GM12878 (cell line): ENCODE measurements around the gene TBCK.

Experiments used
- ASH2L ChIP-seq: fragments of 300-600, 200-600 bp; sonication (generic); IDR thresholded peaks from 2 replicates; pipeline ENCODE4 v1.6.1; 2017; ENCODE audit warnings: low read depth, mild to moderate bottlenecking, borderline replicate concordance
- BRCA1 ChIP-seq: IDR thresholded peaks from 2 replicates; pipeline ENCODE4 v1.6.1; 2011; ENCODE audit warnings: low read depth, low read length, improper control_type of control experiment
- CREB1 ChIP-seq: IDR thresholded peaks from 2 replicates; pipeline ENCODE4 v1.6.1; 2012; ENCODE audit warnings: low read depth, mild to moderate bottlenecking, inconsistent platforms
- DPF2 ChIP-seq: fragments of 450-650 bp; IDR thresholded peaks from 2 replicates; pipeline ENCODE4 v1.6.1; 2017; ENCODE audit warnings: mild to moderate bottlenecking
- NFYB ChIP-seq: IDR thresholded peaks from 2 replicates; pipeline ENCODE4 v1.6.1; 2011; ENCODE audit warnings: low read depth, mild to moderate bottlenecking, low read length, improper control_type of control experiment, moderate library complexity; ENCODE audit not compliant: insufficient read depth
- NR2C2 ChIP-seq: IDR thresholded peaks from 2 replicates; pipeline ENCODE4 v1.6.1; 2011; ENCODE audit warnings: borderline replicate concordance, low read depth; ENCODE audit not compliant: control insufficient read depth, insufficient read length
- POLR2A ChIP-seq: IDR thresholded peaks from 2 replicates; pipeline ENCODE4 v1.6.1; 2011; ENCODE audit warnings: low read depth, mild to moderate bottlenecking, low read length
- SIN3A ChIP-seq: IDR thresholded peaks from 2 replicates; pipeline ENCODE4 v1.6.1; 2012; ENCODE audit warnings: low read depth, low read length, improper control_type of control experiment
- STAT1 ChIP-seq: fragments of 450-650 bp; conservative IDR thresholded peaks from 2 replicates; pipeline ENCODE4 v1.6.1; 2014; ENCODE audit warnings: antibody characterized with exemption, mild to moderate bottlenecking
- YY1 ChIP-seq: IDR thresholded peaks from 2 replicates; pipeline ENCODE4 v1.6.1; 2011; ENCODE audit warnings: low read depth, mild to moderate bottlenecking, low read length
- ZZZ3 ChIP-seq: IDR thresholded peaks from 2 replicates; pipeline ENCODE4 v1.6.1; 2011; ENCODE audit warnings: low read depth; ENCODE audit not compliant: control insufficient read depth, insufficient read length
- TF ChIP-seq, protein P1 (sequence below), 3 experiments: IDR thresholded peaks in 2 of 3; conservative IDR thresholded peaks in 1 of 3; 2 replicates each; pipeline ENCODE4 v1.5.1; 2011; ENCODE audit warnings: low read depth in 3 of 3, low read length in 3 of 3, mild to moderate bottlenecking in 3 of 3, control low read depth in 2 of 3, moderate library complexity in 2 of 3, inconsistent platforms in 1 of 3, mixed read lengths in 1 of 3; ENCODE audit not compliant: control insufficient read depth in 2 of 3, insufficient read depth in 1 of 3; ENCODE audit errors: extremely low read depth in 1 of 3
- TF ChIP-seq, protein P2 (sequence below): fragments of 450-650 bp; IDR thresholded peaks from 2 replicates; pipeline ENCODE4 v1.6.1; 2017; ENCODE audit warnings: mild to moderate bottlenecking
- TF ChIP-seq, protein P3 (sequence below): IDR thresholded peaks from 2 replicates; pipeline ENCODE4 v1.6.1; 2011; ENCODE audit warnings: mild to moderate bottlenecking, low read depth, low read length, moderate library complexity; ENCODE audit not compliant: insufficient replicate concordance

- TF ChIP-seq ASH2L (no peak), CREB1 (no peak), ZZZ3 (no peak), STAT1 (no peak), POLR2A (no peak), NR2C2 (no peak), BRCA1 (no peak), DPF2 (no peak), NFYB (no peak), YY1 (no peak), SIN3A (no peak)
- TF ChIP-seq, protein P1, sequence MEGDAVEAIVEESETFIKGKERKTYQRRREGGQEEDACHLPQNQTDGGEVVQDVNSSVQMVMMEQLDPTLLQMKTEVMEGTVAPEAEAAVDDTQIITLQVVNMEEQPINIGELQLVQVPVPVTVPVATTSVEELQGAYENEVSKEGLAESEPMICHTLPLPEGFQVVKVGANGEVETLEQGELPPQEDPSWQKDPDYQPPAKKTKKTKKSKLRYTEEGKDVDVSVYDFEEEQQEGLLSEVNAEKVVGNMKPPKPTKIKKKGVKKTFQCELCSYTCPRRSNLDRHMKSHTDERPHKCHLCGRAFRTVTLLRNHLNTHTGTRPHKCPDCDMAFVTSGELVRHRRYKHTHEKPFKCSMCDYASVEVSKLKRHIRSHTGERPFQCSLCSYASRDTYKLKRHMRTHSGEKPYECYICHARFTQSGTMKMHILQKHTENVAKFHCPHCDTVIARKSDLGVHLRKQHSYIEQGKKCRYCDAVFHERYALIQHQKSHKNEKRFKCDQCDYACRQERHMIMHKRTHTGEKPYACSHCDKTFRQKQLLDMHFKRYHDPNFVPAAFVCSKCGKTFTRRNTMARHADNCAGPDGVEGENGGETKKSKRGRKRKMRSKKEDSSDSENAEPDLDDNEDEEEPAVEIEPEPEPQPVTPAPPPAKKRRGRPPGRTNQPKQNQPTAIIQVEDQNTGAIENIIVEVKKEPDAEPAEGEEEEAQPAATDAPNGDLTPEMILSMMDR (IDR thresholded peaks at IDR 0.05 in 2 of 3, conservative IDR thresholded peaks at IDR 0.05 in 1 of 3; ENCODE audit: control insufficient read depth in 2 of 3, extremely low read depth in 1 of 3, insufficient read depth in 1 of 3, low read depth in 3 of 3, low read length in 3 of 3): no peak
- TF ChIP-seq, protein P2, sequence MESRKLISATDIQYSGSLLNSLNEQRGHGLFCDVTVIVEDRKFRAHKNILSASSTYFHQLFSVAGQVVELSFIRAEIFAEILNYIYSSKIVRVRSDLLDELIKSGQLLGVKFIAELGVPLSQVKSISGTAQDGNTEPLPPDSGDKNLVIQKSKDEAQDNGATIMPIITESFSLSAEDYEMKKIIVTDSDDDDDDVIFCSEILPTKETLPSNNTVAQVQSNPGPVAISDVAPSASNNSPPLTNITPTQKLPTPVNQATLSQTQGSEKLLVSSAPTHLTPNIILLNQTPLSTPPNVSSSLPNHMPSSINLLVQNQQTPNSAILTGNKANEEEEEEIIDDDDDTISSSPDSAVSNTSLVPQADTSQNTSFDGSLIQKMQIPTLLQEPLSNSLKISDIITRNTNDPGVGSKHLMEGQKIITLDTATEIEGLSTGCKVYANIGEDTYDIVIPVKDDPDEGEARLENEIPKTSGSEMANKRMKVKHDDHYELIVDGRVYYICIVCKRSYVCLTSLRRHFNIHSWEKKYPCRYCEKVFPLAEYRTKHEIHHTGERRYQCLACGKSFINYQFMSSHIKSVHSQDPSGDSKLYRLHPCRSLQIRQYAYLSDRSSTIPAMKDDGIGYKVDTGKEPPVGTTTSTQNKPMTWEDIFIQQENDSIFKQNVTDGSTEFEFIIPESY: no peak
- TF ChIP-seq, protein P3, sequence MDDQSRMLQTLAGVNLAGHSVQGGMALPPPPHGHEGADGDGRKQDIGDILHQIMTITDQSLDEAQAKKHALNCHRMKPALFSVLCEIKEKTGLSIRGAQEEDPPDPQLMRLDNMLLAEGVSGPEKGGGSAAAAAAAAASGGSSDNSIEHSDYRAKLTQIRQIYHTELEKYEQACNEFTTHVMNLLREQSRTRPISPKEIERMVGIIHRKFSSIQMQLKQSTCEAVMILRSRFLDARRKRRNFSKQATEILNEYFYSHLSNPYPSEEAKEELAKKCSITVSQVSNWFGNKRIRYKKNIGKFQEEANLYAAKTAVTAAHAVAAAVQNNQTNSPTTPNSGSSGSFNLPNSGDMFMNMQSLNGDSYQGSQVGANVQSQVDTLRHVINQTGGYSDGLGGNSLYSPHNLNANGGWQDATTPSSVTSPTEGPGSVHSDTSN: no peak
Observed at GRCh38 chr4:105996845-105997244, 319.2 kb downstream of the TBCK start.
